Central memory CD8-positive, alpha-beta T cell (primary cell): ENCODE measurements around the gene BASP1.

Experiments
- ATAC-seq: fragments of 150-1000 bp; cut with Tn5 transposase; replicated peaks from 2 replicates; pipeline ENCODE4 v1.10.0; 2022; ENCODE audit warnings: mild to moderate bottlenecking, moderate FRiP score, moderate number of reproducible peaks; ENCODE audit not compliant: poor library complexity, severe bottlenecking; ENCODE audit errors: extremely low read depth
- DNase-seq, 2 donors: peaks; one replicate each; pipeline ENCODE4 v3.0.0; 2021; ENCODE audit warnings: low spot score in 2 of 2
- H3K27ac Mint-ChIP-seq: one replicate; pipeline ENCODE4 v1.8.0; 2022; ENCODE audit warnings: low read depth, mild to moderate bottlenecking, moderate library complexity, mixed read lengths
- H3K27me3 Mint-ChIP-seq: one replicate; pipeline ENCODE4 v1.8.0; 2022; ENCODE audit warnings: mixed read lengths
- H3K36me3 Mint-ChIP-seq: one replicate; pipeline ENCODE4 v1.8.0; 2022; ENCODE audit warnings: mild to moderate bottlenecking, moderate library complexity, mixed read lengths; ENCODE audit not compliant: insufficient read depth
- H3K4me1 Mint-ChIP-seq: one replicate; pipeline ENCODE4 v1.8.0; 2022; ENCODE audit warnings: mixed read lengths
- H3K4me3 Mint-ChIP-seq: one replicate; pipeline ENCODE4 v1.8.0; 2022; ENCODE audit warnings: mild to moderate bottlenecking, moderate library complexity, mixed read lengths
- H3K9me3 Mint-ChIP-seq: one replicate; pipeline ENCODE4 v1.8.0; 2022; ENCODE audit warnings: mixed read lengths

Gene BASP1

GRCh38 chr5:17217493-17218352, at the start of gene BASP1:
Gene BASP1 (plus strand): TSS chr5:17217631. CDS start chr5:17275217, 57,586 bp downstream.
- H3K27me3 Mint-ChIP-seq, result peaks cover 23% of the 10 kb centered on the region
- H3K27ac Mint-ChIP-seq, result no peak within 1 kb of the TSS
- peak within 1 kb of the TSS; percentile 61 for H3K4me3 Mint-ChIP-seq
- ATAC-seq (no peak), DNase-seq (no peak)
- no peaks in the 10 kb centered on the region for H3K9me3 Mint-ChIP-seq
- peaks cover 1% of the 10 kb centered on the region for H3K36me3 Mint-ChIP-seq
- H3K4me1 Mint-ChIP-seq, result no peaks in the 10 kb centered on the region

- Mint-ChIP-seq H3K27ac (no peak overlapping the region), H3K27me3 (peaks cover 8% of the 10 kb centered on the region), H3K9me3 (peaks cover 6% of the 10 kb centered on the region), H3K4me1 (no peaks in the 10 kb centered on the region), H3K4me3 (no peak overlapping the region), H3K36me3 (no peaks in the 10 kb centered on the region)
- no peak for DNase-seq
- no peak for ATAC-seq
These were observed 47.9 kb upstream of the BASP1 start for GRCh38 chr5:17169507-17169906.

GRCh38 chr5:17172791-17173190, 44.6 kb upstream of the BASP1 start:
- Mint-ChIP-seq H3K27ac (no peak overlapping the region), H3K4me1 (no peaks in the 10 kb centered on the region), H3K36me3 (no peaks in the 10 kb centered on the region), H3K9me3 (no peaks in the 10 kb centered on the region), H3K4me3 (no peak overlapping the region), H3K27me3 (peaks cover 8% of the 10 kb centered on the region)
- DNase-seq (no peak), ATAC-seq (no peak)

- peaks cover 8% of the 10 kb centered on the region for H3K27me3 Mint-ChIP-seq
- no peaks in the 10 kb centered on the region for H3K4me1 Mint-ChIP-seq
- DNase-seq (no peak), ATAC-seq (no peak)
- peaks cover 9% of the 10 kb centered on the region for H3K9me3 Mint-ChIP-seq
- H3K27ac Mint-ChIP-seq, result no peak overlapping the region
- H3K4me3 Mint-ChIP-seq, result no peak overlapping the region
- no peaks in the 10 kb centered on the region for H3K36me3 Mint-ChIP-seq
These were observed 42.5 kb upstream of the BASP1 start for GRCh38 chr5:17174965-17175364.

- no peak for ATAC-seq
- Mint-ChIP-seq H3K27me3 (peaks cover 6% of the 10 kb centered on the region), H3K36me3 (no peaks in the 10 kb centered on the region), H3K4me3 (no peak overlapping the region), H3K27ac (no peak overlapping the region), H3K9me3 (peaks cover 9% of the 10 kb centered on the region), H3K4me1 (no peaks in the 10 kb centered on the region)
- DNase-seq, result no peak
These were observed 39.7 kb upstream of the BASP1 start for GRCh38 chr5:17177501-17178372.

- DNase-seq (no peak), ATAC-seq (no peak)
- H3K27me3 Mint-ChIP-seq, result peaks cover under 1% of the 10 kb centered on the region
- no peak overlapping the region for H3K27ac Mint-ChIP-seq
- no peak overlapping the region for H3K4me3 Mint-ChIP-seq
- no peaks in the 10 kb centered on the region for H3K36me3 Mint-ChIP-seq
- peaks cover 9% of the 10 kb centered on the region for H3K9me3 Mint-ChIP-seq
- no peaks in the 10 kb centered on the region for H3K4me1 Mint-ChIP-seq
These were observed 39.1 kb upstream of the BASP1 start for GRCh38 chr5:17178373-17178675.

- DNase-seq, result no peak
- no peak for ATAC-seq
- Mint-ChIP-seq H3K27ac (no peak overlapping the region), H3K9me3 (peaks cover 9% of the 10 kb centered on the region), H3K4me3 (no peak overlapping the region), H3K36me3 (no peaks in the 10 kb centered on the region), H3K4me1 (no peaks in the 10 kb centered on the region), H3K27me3 (no peaks in the 10 kb centered on the region)
These were observed 37.0 kb upstream of the BASP1 start for GRCh38 chr5:17180330-17180843.

- Mint-ChIP-seq H3K4me1 (no peaks in the 10 kb centered on the region), H3K4me3 (no peak overlapping the region), H3K27ac (no peak overlapping the region), H3K9me3 (peaks cover 9% of the 10 kb centered on the region), H3K27me3 (no peaks in the 10 kb centered on the region), H3K36me3 (no peaks in the 10 kb centered on the region)
- ATAC-seq (no peak), DNase-seq (no peak)
These were observed 36.3 kb upstream of the BASP1 start for GRCh38 chr5:17180864-17181723.

GRCh38 chr5:17182494-17182893, 34.9 kb upstream of the BASP1 start:
- peaks cover 15% of the 10 kb centered on the region for H3K9me3 Mint-ChIP-seq
- H3K27me3 Mint-ChIP-seq, result no peaks in the 10 kb centered on the region
- H3K4me1 Mint-ChIP-seq, result no peaks in the 10 kb centered on the region
- H3K4me3 Mint-ChIP-seq, result no peak overlapping the region
- DNase-seq (no peak), ATAC-seq (no peak)
- H3K27ac Mint-ChIP-seq, result no peak overlapping the region
- no peaks in the 10 kb centered on the region for H3K36me3 Mint-ChIP-seq

- H3K9me3 Mint-ChIP-seq, result peaks cover 15% of the 10 kb centered on the region
- H3K27me3 Mint-ChIP-seq, result no peaks in the 10 kb centered on the region
- H3K27ac Mint-ChIP-seq, result no peak overlapping the region
- H3K4me1 Mint-ChIP-seq, result no peaks in the 10 kb centered on the region
- no peaks in the 10 kb centered on the region for H3K36me3 Mint-ChIP-seq
- DNase-seq, result no peak
- H3K4me3 Mint-ChIP-seq, result no peak overlapping the region
- no peak for ATAC-seq
These were observed 34.5 kb upstream of the BASP1 start for GRCh38 chr5:17182981-17183380.

- DNase-seq, result no peak
- no peak overlapping the region for H3K27ac Mint-ChIP-seq
- H3K4me1 Mint-ChIP-seq, result no peaks in the 10 kb centered on the region
- no peaks in the 10 kb centered on the region for H3K27me3 Mint-ChIP-seq
- peaks cover 14% of the 10 kb centered on the region for H3K9me3 Mint-ChIP-seq
- no peak for ATAC-seq
- no peaks in the 10 kb centered on the region for H3K36me3 Mint-ChIP-seq
- H3K4me3 Mint-ChIP-seq, result no peak overlapping the region
These were observed 33.6 kb upstream of the BASP1 start for GRCh38 chr5:17183831-17184230.

GRCh38 chr5:17184588-17184987, 32.8 kb upstream of the BASP1 start:
- Mint-ChIP-seq H3K9me3 (peaks cover 10% of the 10 kb centered on the region), H3K4me1 (no peaks in the 10 kb centered on the region), H3K36me3 (no peaks in the 10 kb centered on the region), H3K27me3 (no peaks in the 10 kb centered on the region), H3K4me3 (no peak overlapping the region), H3K27ac (no peak overlapping the region)
- no peak for DNase-seq
- no peak for ATAC-seq
